Measurements from ENCODE around the gene RNF126.
A peak's percentile ranks its signal among the peaks of the same experiment; 100 is the strongest.

The RNF126 gene

GRCh38 chr19:657611-658010 is 5.4 kb downstream of the RNF126 start:
- TF ChIP-seq POU2F2 (IDR thresholded peaks at IDR 0.05; ENCODE audit: low read depth, low read length): no peak
- TF ChIP-seq POLR2A (IDR thresholded peaks at IDR 0.05; ENCODE audit: low read depth, low read length): no peak
- no peak for TF ChIP-seq POLR2AphosphoS5 (IDR thresholded peaks at IDR 0.05; ENCODE audit: low read depth, low read length)
- TF ChIP-seq TAF1 (IDR thresholded peaks at IDR 0.05; ENCODE audit: low read depth, low read length): no peak
- no peak for TF ChIP-seq PAX5 (IDR thresholded peaks at IDR 0.05; ENCODE audit: insufficient read depth, low read length, severe bottlenecking)
- no peak for TF ChIP-seq SPI1 (IDR thresholded peaks at IDR 0.05; ENCODE audit: low read depth, low read length)
- no peak for FAIRE-seq

GRCh38 chr19:656751-657559 is 6.1 kb downstream of the RNF126 start:
- FAIRE-seq (no peak), DNase-seq (ENCODE audit: insufficient read length, low spot score) (no peak)
- TF ChIP-seq POU2F2 (IDR thresholded peaks at IDR 0.05; ENCODE audit: low read depth, low read length): no peak
- no peak for TF ChIP-seq TAF1 (IDR thresholded peaks at IDR 0.05; ENCODE audit: low read depth, low read length)
- TF ChIP-seq POLR2AphosphoS5 (IDR thresholded peaks at IDR 0.05; ENCODE audit: low read depth, low read length): no peak
- TF ChIP-seq PAX5 (IDR thresholded peaks at IDR 0.05; ENCODE audit: insufficient read depth, low read length, severe bottlenecking): no peak
- TF ChIP-seq SPI1 (IDR thresholded peaks at IDR 0.05; ENCODE audit: low read depth, low read length): no peak
- TF ChIP-seq POLR2A (IDR thresholded peaks at IDR 0.05; ENCODE audit: low read depth, low read length): no peak

More at GRCh38 chr19:657611-658010, 5.4 kb downstream of the RNF126 start:
- no peak for DNase-seq (ENCODE audit: insufficient read length, low spot score)

GRCh38 chr19:655691-656090 is 7.3 kb downstream of the RNF126 start:
- no peak for TF ChIP-seq POU2F2 (IDR thresholded peaks at IDR 0.05; ENCODE audit: low read depth, low read length)
- peak; percentile 25; the same call in 1 of the 2 replicates for TF ChIP-seq POLR2AphosphoS5 (IDR thresholded peaks at IDR 0.05; ENCODE audit: low read depth, low read length)
- no peak for DNase-seq (ENCODE audit: insufficient read length, low spot score)
- no peak for FAIRE-seq

GRCh38 chr19:653425-653824 is 9.6 kb downstream of the RNF126 start:
- FAIRE-seq: no peak
- TF ChIP-seq SPI1 (IDR thresholded peaks at IDR 0.05; ENCODE audit: low read depth, low read length) (no peak), TAF1 (IDR thresholded peaks at IDR 0.05; ENCODE audit: low read depth, low read length) (no peak), POU2F2 (IDR thresholded peaks at IDR 0.05; ENCODE audit: low read depth, low read length) (no peak), PAX5 (IDR thresholded peaks at IDR 0.05; ENCODE audit: insufficient read depth, low read length, severe bottlenecking) (no peak), POLR2A (IDR thresholded peaks at IDR 0.05; ENCODE audit: low read depth, low read length) (no peak), POLR2AphosphoS5 (IDR thresholded peaks at IDR 0.05; ENCODE audit: low read depth, low read length) (peak; percentile 46; the same call in 1 of the 2 replicates)
- no peak for DNase-seq (ENCODE audit: insufficient read length, low spot score)

GRCh38 chr19:652467-653389 is 10.3 kb downstream of the RNF126 start:
- FAIRE-seq (no peak), DNase-seq (ENCODE audit: insufficient read length, low spot score) (no peak)
- TF ChIP-seq PAX5 (IDR thresholded peaks at IDR 0.05; ENCODE audit: insufficient read depth, low read length, severe bottlenecking) (no peak), TAF1 (IDR thresholded peaks at IDR 0.05; ENCODE audit: low read depth, low read length) (no peak), POLR2A (IDR thresholded peaks at IDR 0.05; ENCODE audit: low read depth, low read length) (no peak), SPI1 (IDR thresholded peaks at IDR 0.05; ENCODE audit: low read depth, low read length) (no peak), POLR2AphosphoS5 (IDR thresholded peaks at IDR 0.05; ENCODE audit: low read depth, low read length) (no peak; the same call in 1 of the 2 replicates), POU2F2 (IDR thresholded peaks at IDR 0.05; ENCODE audit: low read depth, low read length) (no peak)

- TF ChIP-seq POLR2AphosphoS5 (IDR thresholded peaks at IDR 0.05; ENCODE audit: low read depth, low read length) (no peak; the same call in 1 of the 2 replicates), POU2F2 (IDR thresholded peaks at IDR 0.05; ENCODE audit: low read depth, low read length) (no peak), POLR2A (IDR thresholded peaks at IDR 0.05; ENCODE audit: low read depth, low read length) (no peak), SPI1 (IDR thresholded peaks at IDR 0.05; ENCODE audit: low read depth, low read length) (no peak), PAX5 (IDR thresholded peaks at IDR 0.05; ENCODE audit: insufficient read depth, low read length, severe bottlenecking) (no peak), TAF1 (IDR thresholded peaks at IDR 0.05; ENCODE audit: low read depth, low read length) (no peak)
- DNase-seq (ENCODE audit: insufficient read length, low spot score): no peak
- no peak for FAIRE-seq
Observed at GRCh38 chr19:651991-652390, 11.0 kb downstream of the RNF126 start.

- FAIRE-seq (no peak), DNase-seq (ENCODE audit: insufficient read length, low spot score) (no peak)
- TF ChIP-seq POLR2A (IDR thresholded peaks at IDR 0.05; ENCODE audit: low read depth, low read length) (no peak), PAX5 (IDR thresholded peaks at IDR 0.05; ENCODE audit: insufficient read depth, low read length, severe bottlenecking) (no peak), POLR2AphosphoS5 (IDR thresholded peaks at IDR 0.05; ENCODE audit: low read depth, low read length) (no peak), SPI1 (IDR thresholded peaks at IDR 0.05; ENCODE audit: low read depth, low read length) (no peak), POU2F2 (IDR thresholded peaks at IDR 0.05; ENCODE audit: low read depth, low read length) (no peak), TAF1 (IDR thresholded peaks at IDR 0.05; ENCODE audit: low read depth, low read length) (no peak)
Observed at GRCh38 chr19:651114-651818, 11.7 kb downstream of the RNF126 start.

- no peak for FAIRE-seq
- no peak for DNase-seq (ENCODE audit: insufficient read length, low spot score)
- TF ChIP-seq PAX5 (IDR thresholded peaks at IDR 0.05; ENCODE audit: insufficient read depth, low read length, severe bottlenecking): no peak
- TF ChIP-seq TAF1 (IDR thresholded peaks at IDR 0.05; ENCODE audit: low read depth, low read length): no peak
- TF ChIP-seq SPI1 (IDR thresholded peaks at IDR 0.05; ENCODE audit: low read depth, low read length): no peak
- TF ChIP-seq POLR2A (IDR thresholded peaks at IDR 0.05; ENCODE audit: low read depth, low read length): no peak
- TF ChIP-seq POLR2AphosphoS5 (IDR thresholded peaks at IDR 0.05; ENCODE audit: low read depth, low read length): no peak
- no peak for TF ChIP-seq POU2F2 (IDR thresholded peaks at IDR 0.05; ENCODE audit: low read depth, low read length)
Observed at GRCh38 chr19:650121-650520, 12.9 kb downstream of the RNF126 start.
